Measurements from ENCODE around the gene LSM4.

The LSM4 gene

DNA sequence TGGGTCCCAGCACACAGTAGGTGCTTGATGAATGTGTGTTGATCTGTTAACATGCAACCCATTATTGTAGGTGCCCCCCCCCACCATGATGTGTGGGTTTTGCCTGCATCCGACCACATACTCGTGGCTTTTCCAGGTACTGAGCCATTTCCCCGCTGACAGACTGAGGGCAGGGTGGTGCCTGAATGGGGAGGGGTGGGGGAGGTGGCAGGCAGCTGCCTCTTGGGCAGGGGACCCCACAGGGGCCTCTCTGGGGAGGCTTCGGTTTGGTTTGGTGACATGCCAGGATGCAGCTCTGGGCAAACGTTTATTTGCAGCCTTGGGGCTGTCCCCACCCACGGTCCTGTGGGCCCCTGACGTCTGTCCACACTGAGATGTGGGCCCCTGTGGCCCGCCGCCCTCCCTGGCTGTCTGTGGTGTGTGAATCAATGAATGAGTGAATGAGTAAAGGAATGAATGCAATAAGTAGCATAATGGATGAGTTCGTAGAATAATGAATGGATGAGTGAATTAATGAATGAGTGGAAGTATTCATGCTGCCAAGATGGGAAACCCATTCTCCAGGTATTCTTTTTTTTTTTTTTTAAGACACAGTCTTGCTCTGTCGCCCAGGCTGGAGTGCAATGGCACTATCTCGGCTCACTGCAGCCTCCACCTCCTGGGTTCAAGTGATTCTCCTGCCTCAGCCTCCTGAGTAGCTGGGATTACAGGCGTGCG is 32.4 kb downstream of the LSM4 start:
- no peaks in the 10 kb centered on the region for H3K27me3 ChIP-seq (ENCODE audit: low read depth, low read length)
- no peak overlapping the region for H3K27ac ChIP-seq (ENCODE audit: low read length)
- H3K4me3 ChIP-seq (ENCODE audit: low read depth in 1 of 2, low read length in 2 of 2) = no peak overlapping the region
- no peaks in the 10 kb centered on the region for H3K9me3 ChIP-seq (ENCODE audit: control insufficient read depth in 1 of 2, low read length in 2 of 2)
- H3K36me3 ChIP-seq (ENCODE audit: control insufficient read depth in 1 of 2, insufficient read depth in 2 of 2, low read length in 2 of 2) = no peaks in the 10 kb centered on the region
- peaks cover 6 to 15% of the 10 kb centered on the region in 2 donors for H3K4me1 ChIP-seq (ENCODE audit: control insufficient read depth in 1 of 2, insufficient read depth in 2 of 2, low read length in 2 of 2)

DNA sequence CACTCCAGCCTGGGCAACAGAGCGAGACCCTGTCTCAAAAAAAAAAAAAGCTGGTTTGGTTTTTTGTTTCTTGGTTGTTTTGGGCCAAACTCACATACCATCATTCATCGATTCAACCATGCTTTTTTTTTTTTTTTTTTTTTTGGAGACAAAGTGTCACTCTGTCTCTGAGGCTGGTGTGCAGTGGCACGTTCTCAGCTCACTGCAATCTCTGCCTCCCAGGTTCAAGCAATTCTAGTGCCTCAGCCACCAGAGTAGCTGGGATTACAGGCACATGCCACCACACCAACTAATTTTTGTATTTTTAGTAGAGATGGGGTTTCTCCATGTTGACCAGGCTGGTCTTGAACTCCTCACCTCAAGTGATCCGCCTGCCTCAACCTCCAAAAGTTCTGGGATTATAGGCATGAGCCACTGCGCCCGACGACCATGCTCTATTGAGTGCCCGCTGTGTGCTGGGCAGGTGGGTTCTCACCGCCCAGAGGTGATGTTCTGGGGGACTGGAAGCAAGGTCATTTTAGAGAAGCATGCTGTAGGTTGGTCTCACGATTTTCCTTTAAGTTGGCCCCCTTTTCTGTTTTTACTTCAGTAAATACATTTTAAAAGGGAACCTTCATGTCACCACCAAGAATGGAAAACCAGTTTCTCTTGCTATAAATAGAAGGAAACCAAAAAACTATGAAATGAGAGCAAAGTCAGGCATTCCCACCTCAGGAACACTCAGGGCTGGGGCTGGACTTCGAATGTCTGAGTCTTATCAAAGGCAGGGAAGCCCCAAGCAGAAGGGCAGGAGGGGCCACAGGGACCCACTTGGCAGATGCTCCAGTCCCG is 33.2 kb downstream of the LSM4 start:
- peaks cover 6 to 15% of the 10 kb centered on the region in 2 donors for H3K4me1 ChIP-seq (ENCODE audit: control insufficient read depth in 1 of 2, insufficient read depth in 2 of 2, low read length in 2 of 2)
- no peaks in the 10 kb centered on the region for H3K9me3 ChIP-seq (ENCODE audit: control insufficient read depth in 1 of 2, low read length in 2 of 2)
- H3K36me3 ChIP-seq (ENCODE audit: control insufficient read depth in 1 of 2, insufficient read depth in 2 of 2, low read length in 2 of 2) = no peaks in the 10 kb centered on the region
- H3K27me3 ChIP-seq (ENCODE audit: low read depth, low read length) = no peaks in the 10 kb centered on the region
- no peak overlapping the region for H3K4me3 ChIP-seq (ENCODE audit: low read depth in 1 of 2, low read length in 2 of 2)
- no peak overlapping the region for H3K27ac ChIP-seq (ENCODE audit: low read length)

DNA sequence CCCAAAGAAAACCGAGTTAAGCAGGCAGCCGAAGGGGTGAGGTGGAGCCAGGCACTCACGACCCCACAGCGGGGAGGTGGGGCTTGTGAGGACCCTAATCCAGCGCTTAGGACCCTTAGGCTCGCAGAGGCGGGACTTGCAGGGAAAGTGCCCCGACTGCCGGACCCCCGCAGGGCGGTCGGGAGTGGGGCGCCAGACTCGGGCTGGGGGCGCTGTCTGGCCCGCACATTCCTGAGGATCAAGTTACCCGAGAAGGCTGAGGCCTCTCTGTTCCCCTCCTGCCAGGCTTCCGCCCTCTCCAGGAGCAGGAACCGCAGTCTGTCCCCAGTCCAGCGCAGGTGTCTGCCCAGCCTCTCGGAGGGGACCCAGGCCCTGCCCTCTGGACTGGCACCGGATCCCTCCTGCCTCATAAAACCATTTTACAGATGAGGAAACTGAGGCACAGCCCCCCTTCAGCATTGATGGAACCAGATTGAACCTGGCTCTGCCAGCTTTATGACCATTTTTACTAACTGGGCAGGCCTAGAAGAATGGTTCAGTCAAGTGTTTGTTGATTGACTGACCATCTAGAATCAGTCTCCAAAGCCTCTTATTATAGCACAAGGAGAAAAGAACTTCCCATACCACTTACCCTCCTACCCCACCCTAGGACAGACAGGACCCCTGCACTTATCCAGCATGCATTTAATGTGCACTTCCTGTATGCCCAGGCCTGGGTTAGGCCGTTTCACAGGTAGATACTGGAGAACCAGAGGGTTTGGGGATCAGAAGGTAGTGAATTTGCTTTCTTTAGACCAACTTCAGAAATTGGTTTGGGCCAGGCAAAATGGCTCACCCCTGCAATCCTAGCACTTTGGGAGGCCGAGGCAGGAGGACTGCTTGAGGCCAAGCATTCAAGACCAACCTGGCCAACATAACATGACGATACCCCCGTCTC is 34.8 kb downstream of the LSM4 start:
- no peak overlapping the region for H3K27ac ChIP-seq (ENCODE audit: low read length)
- no peaks in the 10 kb centered on the region for H3K27me3 ChIP-seq (ENCODE audit: low read depth, low read length)
- H3K9me3 ChIP-seq (ENCODE audit: control insufficient read depth in 1 of 2, low read length in 2 of 2) = no peaks in the 10 kb centered on the region
- H3K36me3 ChIP-seq (ENCODE audit: control insufficient read depth in 1 of 2, insufficient read depth in 2 of 2, low read length in 2 of 2) = no peaks in the 10 kb centered on the region
- no peak overlapping the region for H3K4me3 ChIP-seq (ENCODE audit: low read depth in 1 of 2, low read length in 2 of 2)
- H3K4me1 ChIP-seq (ENCODE audit: control insufficient read depth in 1 of 2, insufficient read depth in 2 of 2, low read length in 2 of 2) = peaks cover 3 to 11% of the 10 kb centered on the region in 2 donors

DNA sequence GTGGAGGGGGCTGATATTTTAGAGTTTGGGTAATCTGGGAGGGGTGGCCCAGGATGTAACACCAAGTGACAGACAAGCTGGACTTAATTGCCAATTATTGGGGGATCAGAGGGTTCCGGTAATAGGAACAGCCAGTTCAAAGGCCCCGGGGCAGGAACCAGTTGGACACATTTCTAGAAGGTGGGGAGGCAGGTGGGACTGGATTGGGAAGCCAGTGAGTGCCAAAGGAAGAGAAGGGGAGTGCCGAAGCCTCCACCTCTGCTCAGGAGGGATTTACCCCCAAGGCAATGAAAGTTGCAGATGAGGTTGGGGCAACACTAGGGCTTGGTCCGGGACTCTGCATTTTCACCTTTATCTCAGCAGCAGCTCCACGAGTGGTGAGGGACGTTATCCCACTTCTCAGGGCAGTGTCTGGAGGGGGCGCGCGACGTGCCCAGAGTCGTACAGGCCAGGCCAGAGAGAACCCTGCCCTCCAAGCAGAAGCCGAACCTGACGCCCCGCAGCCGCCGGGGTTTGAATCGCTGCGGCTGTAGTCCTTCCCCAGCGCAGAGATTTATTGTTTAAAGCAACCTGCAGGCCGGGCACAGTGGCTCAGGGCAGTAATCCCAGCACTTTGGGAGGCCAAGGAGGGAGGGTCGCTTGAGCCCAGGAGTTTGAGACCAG is 35.8 kb downstream of the LSM4 start:
- H3K4me1 ChIP-seq (ENCODE audit: control insufficient read depth in 1 of 2, insufficient read depth in 2 of 2, low read length in 2 of 2) = peaks cover 7 to 18% of the 10 kb centered on the region in 2 donors
- H3K27ac ChIP-seq (ENCODE audit: low read length) = no peak overlapping the region
- H3K36me3 ChIP-seq (ENCODE audit: control insufficient read depth in 1 of 2, insufficient read depth in 2 of 2, low read length in 2 of 2) = peaks cover 0 to 3% of the 10 kb centered on the region in 2 donors
- H3K4me3 ChIP-seq (ENCODE audit: low read depth in 1 of 2, low read length in 2 of 2) = no peak overlapping the region
- H3K9me3 ChIP-seq (ENCODE audit: control insufficient read depth in 1 of 2, low read length in 2 of 2) = no peaks in the 10 kb centered on the region
- no peaks in the 10 kb centered on the region for H3K27me3 ChIP-seq (ENCODE audit: low read depth, low read length)

DNA sequence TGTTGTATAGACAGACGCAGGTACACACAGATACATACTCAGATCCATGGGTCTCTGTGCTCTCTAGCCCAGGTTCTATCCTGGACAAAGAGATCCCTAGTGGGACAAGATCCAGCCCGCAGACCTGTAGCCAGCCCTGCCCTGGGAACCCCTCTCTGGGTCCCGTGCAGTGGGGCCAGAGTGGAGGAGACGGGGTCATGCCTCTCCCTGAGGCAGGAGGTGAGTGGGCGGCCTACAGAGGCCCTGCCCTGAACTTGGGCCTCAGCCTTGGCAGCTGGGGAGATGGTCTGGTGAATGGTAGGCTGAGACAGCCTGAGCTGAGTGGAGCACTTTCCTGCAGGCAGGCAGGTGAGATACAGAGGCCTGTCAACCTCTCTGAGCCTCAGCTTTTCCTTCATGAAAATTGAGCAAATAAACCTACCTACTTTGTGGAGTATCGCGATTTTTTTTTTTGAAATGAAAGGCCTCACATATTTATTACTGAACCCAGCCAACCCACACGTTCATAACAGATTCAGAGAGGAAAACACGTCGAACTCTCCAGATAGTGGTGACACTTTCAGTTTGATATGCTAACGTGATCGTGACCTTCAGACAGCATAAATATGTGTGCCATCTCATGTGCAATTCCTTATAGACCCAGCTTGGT is 38.0 kb downstream of the LSM4 start:
- H3K27me3 ChIP-seq (ENCODE audit: low read depth, low read length) = no peaks in the 10 kb centered on the region
- H3K4me1 ChIP-seq (ENCODE audit: control insufficient read depth in 1 of 2, insufficient read depth in 2 of 2, low read length in 2 of 2) = peaks cover 7 to 12% of the 10 kb centered on the region in 2 donors
- H3K27ac ChIP-seq (ENCODE audit: low read length) = peak overlapping the region; percentile 49
- H3K9me3 ChIP-seq (ENCODE audit: control insufficient read depth in 1 of 2, low read length in 2 of 2) = no peaks in the 10 kb centered on the region
- peaks cover 0 to 5% of the 10 kb centered on the region in 2 donors for H3K36me3 ChIP-seq (ENCODE audit: control insufficient read depth in 1 of 2, insufficient read depth in 2 of 2, low read length in 2 of 2)
- H3K4me3 ChIP-seq (ENCODE audit: low read depth in 1 of 2, low read length in 2 of 2) = no peak overlapping the region

DNA sequence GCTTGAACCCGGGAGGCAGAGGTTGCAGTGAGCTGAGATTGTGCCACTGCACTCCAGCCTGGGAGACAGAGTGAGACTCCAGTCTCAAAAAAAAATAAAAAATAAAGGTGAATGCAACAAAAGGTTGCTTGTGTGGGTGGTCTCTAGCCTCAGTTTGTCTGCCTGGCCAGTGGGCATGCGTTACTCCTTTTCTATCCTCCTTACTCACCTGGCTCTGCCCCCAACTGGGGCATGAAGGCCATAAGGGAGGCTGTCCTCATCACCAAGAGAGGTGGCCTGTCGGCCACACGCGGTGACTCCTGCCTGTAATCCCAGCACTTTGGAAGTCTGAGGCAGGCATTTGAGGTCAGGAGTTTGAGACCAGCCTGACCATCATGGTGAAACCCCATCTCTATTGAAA is 39.5 kb downstream of the LSM4 start:
- H3K4me3 ChIP-seq (ENCODE audit: low read depth in 1 of 2, low read length in 2 of 2) = no peak overlapping the region
- H3K27ac ChIP-seq (ENCODE audit: low read length) = no peak overlapping the region
- H3K9me3 ChIP-seq (ENCODE audit: control insufficient read depth in 1 of 2, low read length in 2 of 2) = no peaks in the 10 kb centered on the region
- no peaks in the 10 kb centered on the region for H3K27me3 ChIP-seq (ENCODE audit: low read depth, low read length)
- peaks cover 7 to 16% of the 10 kb centered on the region in 2 donors for H3K36me3 ChIP-seq (ENCODE audit: control insufficient read depth in 1 of 2, insufficient read depth in 2 of 2, low read length in 2 of 2)
- peaks cover 14 to 22% of the 10 kb centered on the region in 2 donors for H3K4me1 ChIP-seq (ENCODE audit: control insufficient read depth in 1 of 2, insufficient read depth in 2 of 2, low read length in 2 of 2)

DNA sequence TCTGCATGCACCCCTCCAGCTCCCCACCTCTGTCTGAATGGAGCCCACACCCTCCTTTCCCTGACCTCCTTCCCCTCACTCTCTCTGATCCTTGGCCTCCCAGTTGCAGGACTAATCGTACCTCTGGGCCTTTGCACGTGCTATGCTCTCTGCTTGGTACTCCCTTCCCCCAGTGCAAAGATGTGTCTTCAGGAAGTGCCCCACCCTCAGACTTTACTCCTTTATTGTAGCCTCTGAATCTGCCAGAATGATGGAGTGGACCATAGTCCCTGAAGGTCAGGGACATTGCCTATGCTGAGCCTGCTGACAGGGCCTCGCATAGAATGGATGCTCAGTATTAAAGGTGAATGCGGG is 40.1 kb downstream of the LSM4 start:
- no peaks in the 10 kb centered on the region for H3K27me3 ChIP-seq (ENCODE audit: low read depth, low read length)
- peaks cover 11 to 16% of the 10 kb centered on the region in 2 donors for H3K36me3 ChIP-seq (ENCODE audit: control insufficient read depth in 1 of 2, insufficient read depth in 2 of 2, low read length in 2 of 2)
- peak overlapping the region; percentile 99 for H3K27ac ChIP-seq (ENCODE audit: low read length)
- peaks cover 18 to 28% of the 10 kb centered on the region in 2 donors for H3K4me1 ChIP-seq (ENCODE audit: control insufficient read depth in 1 of 2, insufficient read depth in 2 of 2, low read length in 2 of 2)
- no peaks in the 10 kb centered on the region for H3K9me3 ChIP-seq (ENCODE audit: control insufficient read depth in 1 of 2, low read length in 2 of 2)
- peak overlapping the region; percentile 51 to 56 for H3K4me3 ChIP-seq (ENCODE audit: low read depth in 1 of 2, low read length in 2 of 2)

DNA sequence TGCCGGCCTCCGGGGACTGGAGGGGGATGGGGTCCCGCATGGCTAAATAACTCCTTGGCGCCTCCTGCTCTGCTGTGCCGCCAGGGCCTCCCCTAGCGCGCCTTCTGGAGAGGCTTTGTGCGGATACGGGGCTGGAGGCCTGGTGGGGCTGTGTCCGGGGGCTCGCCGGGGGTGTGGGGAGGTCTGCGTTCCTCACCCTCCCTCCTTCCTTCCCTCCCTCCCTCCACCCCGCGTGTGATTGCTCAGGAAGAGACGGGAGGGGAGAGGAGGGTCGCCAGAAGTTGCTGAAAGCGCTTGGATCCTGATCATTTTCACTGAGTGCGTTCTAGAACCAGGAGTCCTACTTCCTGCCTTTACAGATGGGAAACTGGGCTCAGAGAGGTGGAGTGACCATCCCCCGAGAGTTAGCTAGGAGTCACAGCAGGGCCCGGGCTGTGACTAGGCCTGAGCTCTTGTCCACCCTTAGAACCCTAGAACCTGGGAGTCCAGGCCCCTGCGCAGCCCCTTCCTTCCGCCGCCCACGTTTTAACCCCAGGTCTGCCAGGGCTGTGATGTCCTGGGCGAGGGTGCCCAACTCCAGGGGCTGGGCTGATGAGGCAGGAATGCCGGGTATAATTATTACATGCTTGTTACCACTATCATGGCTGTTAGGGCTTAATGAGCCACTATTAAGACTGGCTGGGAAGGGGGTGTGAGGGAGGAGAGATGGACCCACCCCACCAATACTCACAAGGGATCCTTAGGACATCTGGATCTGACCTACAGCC is 40.7 kb downstream of the LSM4 start:
- H3K4me3 ChIP-seq (ENCODE audit: low read depth in 1 of 2, low read length in 2 of 2) = peak overlapping the region; percentile 51 to 56
- H3K4me1 ChIP-seq (ENCODE audit: control insufficient read depth in 1 of 2, insufficient read depth in 2 of 2, low read length in 2 of 2) = peaks cover 18 to 33% of the 10 kb centered on the region in 2 donors
- H3K9me3 ChIP-seq (ENCODE audit: control insufficient read depth in 1 of 2, low read length in 2 of 2) = no peaks in the 10 kb centered on the region
- H3K36me3 ChIP-seq (ENCODE audit: control insufficient read depth in 1 of 2, insufficient read depth in 2 of 2, low read length in 2 of 2) = peaks cover 11 to 16% of the 10 kb centered on the region in 2 donors
- no peaks in the 10 kb centered on the region for H3K27me3 ChIP-seq (ENCODE audit: low read depth, low read length)
- peak overlapping the region; percentile 99 for H3K27ac ChIP-seq (ENCODE audit: low read length)

DNA sequence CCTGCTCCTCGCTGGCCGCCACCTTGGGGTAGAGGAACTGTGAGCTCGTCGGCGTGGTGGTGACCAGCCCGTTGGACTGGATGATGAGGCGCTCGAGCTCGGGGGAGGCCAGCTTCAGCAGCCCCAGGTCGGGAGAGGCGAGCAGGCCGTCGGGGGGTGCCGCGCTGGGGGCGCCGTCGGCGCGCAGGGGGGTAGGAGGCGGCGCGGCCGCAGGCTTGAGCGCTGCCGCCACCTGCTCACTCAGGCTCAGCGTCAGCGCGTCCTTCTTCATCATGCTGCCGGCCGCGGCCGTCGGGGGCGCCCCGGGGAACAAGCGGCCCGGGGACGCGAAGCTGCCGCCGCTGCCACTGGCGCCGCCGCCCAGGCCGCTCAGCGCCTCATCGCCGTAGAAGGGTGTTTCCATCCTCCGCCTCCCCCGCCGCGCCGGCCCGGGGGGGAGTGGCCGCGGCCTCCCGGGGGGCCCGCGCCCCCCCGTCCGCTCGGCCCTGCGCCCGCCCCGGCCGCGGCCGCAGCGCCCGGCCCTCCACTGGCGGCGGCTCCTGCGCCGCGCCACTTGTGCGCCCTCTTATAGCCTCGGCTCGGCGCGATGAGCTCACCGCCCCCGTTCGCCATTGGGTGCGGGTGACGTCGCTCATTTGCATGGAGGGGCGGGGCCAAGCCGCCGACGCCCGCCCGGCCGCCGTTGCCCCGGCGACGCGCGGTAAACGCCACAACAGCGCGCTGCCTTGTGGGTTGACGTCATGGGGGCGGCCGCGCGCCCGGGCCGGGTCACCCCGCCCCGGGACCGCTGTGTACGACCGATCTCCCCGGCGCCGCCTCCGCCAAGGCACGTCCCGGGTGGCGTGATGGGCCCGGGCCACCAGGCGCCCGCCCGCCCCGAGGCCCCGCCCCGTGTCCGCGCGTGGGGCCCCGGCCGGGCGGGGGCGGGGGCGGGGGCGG is 41.5 kb downstream of the LSM4 start, which contains the start of gene JUND:
TSS of gene JUND (minus strand) at position 541 of the 939 bp plus-strand sequence. CDS start at position 403, 138 bp downstream.
- H3K9me3 ChIP-seq (ENCODE audit: control insufficient read depth in 1 of 2, low read length in 2 of 2) = no peaks in the 10 kb centered on the region
- H3K27me3 ChIP-seq (ENCODE audit: low read depth, low read length) = no peaks in the 10 kb centered on the region
- H3K4me1 ChIP-seq (ENCODE audit: control insufficient read depth in 1 of 2, insufficient read depth in 2 of 2, low read length in 2 of 2) = peaks cover 18 to 39% of the 10 kb centered on the region in 2 donors
- peak within 1 kb of the TSS; percentile 84 to 98 for H3K4me3 ChIP-seq (ENCODE audit: low read depth in 1 of 2, low read length in 2 of 2)
- H3K27ac ChIP-seq (ENCODE audit: low read length) = peak within 1 kb of the TSS; percentile 99
- peaks cover 11 to 16% of the 10 kb centered on the region in 2 donors for H3K36me3 ChIP-seq (ENCODE audit: control insufficient read depth in 1 of 2, insufficient read depth in 2 of 2, low read length in 2 of 2)

Data from muscle layer of duodenum (tissue), 2 donors.